Keratinocyte (primary cell): ENCODE data around the gene CACNG4.

Source experiments
- EZH2 ChIP-seq: IDR thresholded peaks from one replicate; pipeline ENCODE4 v1.6.1; 2012; ENCODE audit warnings: inconsistent platforms, mild to moderate bottlenecking, low read length, moderate library complexity
- TF ChIP-seq, protein P1 (sequence below), 3 experiments: IDR thresholded peaks in 1 of 3; conservative IDR thresholded peaks in 1 of 3; optimal IDR thresholded peaks in 1 of 3; 2 replicates in 2 of 3; 3 replicates in 1 of 3; pipeline versions ENCODE3 to v1.5.1; 2011; ENCODE audit warnings: low read length in 3 of 3, mild to moderate bottlenecking in 3 of 3, moderate library complexity in 2 of 3, control low read depth in 1 of 3, inconsistent platforms in 1 of 3; ENCODE audit not compliant: insufficient read depth in 2 of 3; ENCODE audit errors: extremely low read depth in 1 of 3

- TF ChIP-seq, protein P1, sequence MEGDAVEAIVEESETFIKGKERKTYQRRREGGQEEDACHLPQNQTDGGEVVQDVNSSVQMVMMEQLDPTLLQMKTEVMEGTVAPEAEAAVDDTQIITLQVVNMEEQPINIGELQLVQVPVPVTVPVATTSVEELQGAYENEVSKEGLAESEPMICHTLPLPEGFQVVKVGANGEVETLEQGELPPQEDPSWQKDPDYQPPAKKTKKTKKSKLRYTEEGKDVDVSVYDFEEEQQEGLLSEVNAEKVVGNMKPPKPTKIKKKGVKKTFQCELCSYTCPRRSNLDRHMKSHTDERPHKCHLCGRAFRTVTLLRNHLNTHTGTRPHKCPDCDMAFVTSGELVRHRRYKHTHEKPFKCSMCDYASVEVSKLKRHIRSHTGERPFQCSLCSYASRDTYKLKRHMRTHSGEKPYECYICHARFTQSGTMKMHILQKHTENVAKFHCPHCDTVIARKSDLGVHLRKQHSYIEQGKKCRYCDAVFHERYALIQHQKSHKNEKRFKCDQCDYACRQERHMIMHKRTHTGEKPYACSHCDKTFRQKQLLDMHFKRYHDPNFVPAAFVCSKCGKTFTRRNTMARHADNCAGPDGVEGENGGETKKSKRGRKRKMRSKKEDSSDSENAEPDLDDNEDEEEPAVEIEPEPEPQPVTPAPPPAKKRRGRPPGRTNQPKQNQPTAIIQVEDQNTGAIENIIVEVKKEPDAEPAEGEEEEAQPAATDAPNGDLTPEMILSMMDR (optimal IDR thresholded peaks at IDR 0.05 in 1 of 3, IDR thresholded peaks at IDR 0.05 in 1 of 3, conservative IDR thresholded peaks at IDR 0.05 in 1 of 3; ENCODE audit: extremely low read depth in 1 of 3, insufficient read depth in 2 of 3, low read length in 3 of 3) = no peak
- TF ChIP-seq EZH2 = no peak
Observed at GRCh38 chr17:66950325-66950724, 14.2 kb upstream of the CACNG4 start.
